ENCODE data around the gene ARHGEF4. TPM values are rescaled to one million over a fixed set of nuclear protein-coding genes. Genes with fewer than 3 reads are reported as not detected.

Gene ARHGEF4
- total and polyA plus RNA-seq, 2 experiments from 2014 or later, result 4.6 to 16.6 TPM

DNA sequence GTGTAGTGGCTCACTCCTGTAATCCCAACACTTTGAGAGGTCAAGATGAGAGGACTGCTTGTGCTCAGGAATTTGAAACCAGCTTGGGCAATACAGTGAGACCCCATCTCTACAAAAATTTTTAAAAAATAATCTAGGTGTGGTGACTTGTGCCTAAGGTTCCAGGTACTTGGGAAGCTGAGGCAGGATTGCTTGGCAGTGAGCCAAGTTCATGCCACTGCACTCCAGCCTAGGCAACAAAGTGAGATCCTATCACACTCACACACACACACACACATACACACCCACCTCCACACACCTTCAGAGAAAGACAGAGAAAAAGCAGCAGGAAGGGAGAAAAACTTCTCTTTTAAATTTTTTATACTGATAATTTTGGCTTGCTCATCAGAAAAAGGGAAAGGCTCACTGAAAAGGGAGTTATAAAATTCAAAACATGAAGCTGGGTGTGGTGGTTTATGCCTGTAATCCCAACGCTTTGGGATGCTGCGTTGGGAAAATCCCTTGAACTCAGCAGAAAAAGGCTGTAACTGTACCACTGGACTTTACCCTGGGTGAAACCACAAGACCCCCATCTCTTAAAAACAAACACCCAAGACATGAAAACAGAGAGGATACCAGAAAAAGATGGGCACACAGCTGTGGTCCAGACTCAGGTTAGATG is 230.9 kb downstream of the ARHGEF4 start:
- TF ChIP-seq STAT1 (IDR thresholded peaks at IDR 0.05; ENCODE audit: unreplicated experiment) (no peak), ZNF114 (CRISPR knock-in tag; IDR thresholded peaks at IDR 0.05) (no peak), JUNB (IDR thresholded peaks at IDR 0.05; ENCODE audit: unreplicated experiment) (no peak), CREB1 (CRISPR knock-in tag; IDR thresholded peaks at IDR 0.05; ENCODE audit: low read depth) (no peak), EZH2 (IDR thresholded peaks at IDR 0.05; ENCODE audit: low read depth, unreplicated experiment) (no peak), NANOG (IDR thresholded peaks at IDR 0.05; ENCODE audit: borderline replicate concordance) (no peak), POLR2AphosphoS5 (IDR thresholded peaks at IDR 0.05; ENCODE audit: low read depth) (no peak), ZNF331 (CRISPR knock-in tag; IDR thresholded peaks at IDR 0.05; ENCODE audit: low read depth) (no peak), EZH2phosphoT487 (IDR thresholded peaks at IDR 0.05; ENCODE audit: unreplicated experiment) (no peak)
- TF ChIP-seq, protein P1, sequence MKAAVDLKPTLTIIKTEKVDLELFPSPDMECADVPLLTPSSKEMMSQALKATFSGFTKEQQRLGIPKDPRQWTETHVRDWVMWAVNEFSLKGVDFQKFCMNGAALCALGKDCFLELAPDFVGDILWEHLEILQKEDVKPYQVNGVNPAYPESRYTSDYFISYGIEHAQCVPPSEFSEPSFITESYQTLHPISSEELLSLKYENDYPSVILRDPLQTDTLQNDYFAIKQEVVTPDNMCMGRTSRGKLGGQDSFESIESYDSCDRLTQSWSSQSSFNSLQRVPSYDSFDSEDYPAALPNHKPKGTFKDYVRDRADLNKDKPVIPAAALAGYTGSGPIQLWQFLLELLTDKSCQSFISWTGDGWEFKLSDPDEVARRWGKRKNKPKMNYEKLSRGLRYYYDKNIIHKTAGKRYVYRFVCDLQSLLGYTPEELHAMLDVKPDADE (IDR thresholded peaks at IDR 0.05), result no peak
- TF ChIP-seq, protein P2, sequence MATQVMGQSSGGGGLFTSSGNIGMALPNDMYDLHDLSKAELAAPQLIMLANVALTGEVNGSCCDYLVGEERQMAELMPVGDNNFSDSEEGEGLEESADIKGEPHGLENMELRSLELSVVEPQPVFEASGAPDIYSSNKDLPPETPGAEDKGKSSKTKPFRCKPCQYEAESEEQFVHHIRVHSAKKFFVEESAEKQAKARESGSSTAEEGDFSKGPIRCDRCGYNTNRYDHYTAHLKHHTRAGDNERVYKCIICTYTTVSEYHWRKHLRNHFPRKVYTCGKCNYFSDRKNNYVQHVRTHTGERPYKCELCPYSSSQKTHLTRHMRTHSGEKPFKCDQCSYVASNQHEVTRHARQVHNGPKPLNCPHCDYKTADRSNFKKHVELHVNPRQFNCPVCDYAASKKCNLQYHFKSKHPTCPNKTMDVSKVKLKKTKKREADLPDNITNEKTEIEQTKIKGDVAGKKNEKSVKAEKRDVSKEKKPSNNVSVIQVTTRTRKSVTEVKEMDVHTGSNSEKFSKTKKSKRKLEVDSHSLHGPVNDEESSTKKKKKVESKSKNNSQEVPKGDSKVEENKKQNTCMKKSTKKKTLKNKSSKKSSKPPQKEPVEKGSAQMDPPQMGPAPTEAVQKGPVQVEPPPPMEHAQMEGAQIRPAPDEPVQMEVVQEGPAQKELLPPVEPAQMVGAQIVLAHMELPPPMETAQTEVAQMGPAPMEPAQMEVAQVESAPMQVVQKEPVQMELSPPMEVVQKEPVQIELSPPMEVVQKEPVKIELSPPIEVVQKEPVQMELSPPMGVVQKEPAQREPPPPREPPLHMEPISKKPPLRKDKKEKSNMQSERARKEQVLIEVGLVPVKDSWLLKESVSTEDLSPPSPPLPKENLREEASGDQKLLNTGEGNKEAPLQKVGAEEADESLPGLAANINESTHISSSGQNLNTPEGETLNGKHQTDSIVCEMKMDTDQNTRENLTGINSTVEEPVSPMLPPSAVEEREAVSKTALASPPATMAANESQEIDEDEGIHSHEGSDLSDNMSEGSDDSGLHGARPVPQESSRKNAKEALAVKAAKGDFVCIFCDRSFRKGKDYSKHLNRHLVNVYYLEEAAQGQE (IDR thresholded peaks at IDR 0.05; ENCODE audit: unreplicated experiment), result no peak
- TF ChIP-seq, protein P3, sequence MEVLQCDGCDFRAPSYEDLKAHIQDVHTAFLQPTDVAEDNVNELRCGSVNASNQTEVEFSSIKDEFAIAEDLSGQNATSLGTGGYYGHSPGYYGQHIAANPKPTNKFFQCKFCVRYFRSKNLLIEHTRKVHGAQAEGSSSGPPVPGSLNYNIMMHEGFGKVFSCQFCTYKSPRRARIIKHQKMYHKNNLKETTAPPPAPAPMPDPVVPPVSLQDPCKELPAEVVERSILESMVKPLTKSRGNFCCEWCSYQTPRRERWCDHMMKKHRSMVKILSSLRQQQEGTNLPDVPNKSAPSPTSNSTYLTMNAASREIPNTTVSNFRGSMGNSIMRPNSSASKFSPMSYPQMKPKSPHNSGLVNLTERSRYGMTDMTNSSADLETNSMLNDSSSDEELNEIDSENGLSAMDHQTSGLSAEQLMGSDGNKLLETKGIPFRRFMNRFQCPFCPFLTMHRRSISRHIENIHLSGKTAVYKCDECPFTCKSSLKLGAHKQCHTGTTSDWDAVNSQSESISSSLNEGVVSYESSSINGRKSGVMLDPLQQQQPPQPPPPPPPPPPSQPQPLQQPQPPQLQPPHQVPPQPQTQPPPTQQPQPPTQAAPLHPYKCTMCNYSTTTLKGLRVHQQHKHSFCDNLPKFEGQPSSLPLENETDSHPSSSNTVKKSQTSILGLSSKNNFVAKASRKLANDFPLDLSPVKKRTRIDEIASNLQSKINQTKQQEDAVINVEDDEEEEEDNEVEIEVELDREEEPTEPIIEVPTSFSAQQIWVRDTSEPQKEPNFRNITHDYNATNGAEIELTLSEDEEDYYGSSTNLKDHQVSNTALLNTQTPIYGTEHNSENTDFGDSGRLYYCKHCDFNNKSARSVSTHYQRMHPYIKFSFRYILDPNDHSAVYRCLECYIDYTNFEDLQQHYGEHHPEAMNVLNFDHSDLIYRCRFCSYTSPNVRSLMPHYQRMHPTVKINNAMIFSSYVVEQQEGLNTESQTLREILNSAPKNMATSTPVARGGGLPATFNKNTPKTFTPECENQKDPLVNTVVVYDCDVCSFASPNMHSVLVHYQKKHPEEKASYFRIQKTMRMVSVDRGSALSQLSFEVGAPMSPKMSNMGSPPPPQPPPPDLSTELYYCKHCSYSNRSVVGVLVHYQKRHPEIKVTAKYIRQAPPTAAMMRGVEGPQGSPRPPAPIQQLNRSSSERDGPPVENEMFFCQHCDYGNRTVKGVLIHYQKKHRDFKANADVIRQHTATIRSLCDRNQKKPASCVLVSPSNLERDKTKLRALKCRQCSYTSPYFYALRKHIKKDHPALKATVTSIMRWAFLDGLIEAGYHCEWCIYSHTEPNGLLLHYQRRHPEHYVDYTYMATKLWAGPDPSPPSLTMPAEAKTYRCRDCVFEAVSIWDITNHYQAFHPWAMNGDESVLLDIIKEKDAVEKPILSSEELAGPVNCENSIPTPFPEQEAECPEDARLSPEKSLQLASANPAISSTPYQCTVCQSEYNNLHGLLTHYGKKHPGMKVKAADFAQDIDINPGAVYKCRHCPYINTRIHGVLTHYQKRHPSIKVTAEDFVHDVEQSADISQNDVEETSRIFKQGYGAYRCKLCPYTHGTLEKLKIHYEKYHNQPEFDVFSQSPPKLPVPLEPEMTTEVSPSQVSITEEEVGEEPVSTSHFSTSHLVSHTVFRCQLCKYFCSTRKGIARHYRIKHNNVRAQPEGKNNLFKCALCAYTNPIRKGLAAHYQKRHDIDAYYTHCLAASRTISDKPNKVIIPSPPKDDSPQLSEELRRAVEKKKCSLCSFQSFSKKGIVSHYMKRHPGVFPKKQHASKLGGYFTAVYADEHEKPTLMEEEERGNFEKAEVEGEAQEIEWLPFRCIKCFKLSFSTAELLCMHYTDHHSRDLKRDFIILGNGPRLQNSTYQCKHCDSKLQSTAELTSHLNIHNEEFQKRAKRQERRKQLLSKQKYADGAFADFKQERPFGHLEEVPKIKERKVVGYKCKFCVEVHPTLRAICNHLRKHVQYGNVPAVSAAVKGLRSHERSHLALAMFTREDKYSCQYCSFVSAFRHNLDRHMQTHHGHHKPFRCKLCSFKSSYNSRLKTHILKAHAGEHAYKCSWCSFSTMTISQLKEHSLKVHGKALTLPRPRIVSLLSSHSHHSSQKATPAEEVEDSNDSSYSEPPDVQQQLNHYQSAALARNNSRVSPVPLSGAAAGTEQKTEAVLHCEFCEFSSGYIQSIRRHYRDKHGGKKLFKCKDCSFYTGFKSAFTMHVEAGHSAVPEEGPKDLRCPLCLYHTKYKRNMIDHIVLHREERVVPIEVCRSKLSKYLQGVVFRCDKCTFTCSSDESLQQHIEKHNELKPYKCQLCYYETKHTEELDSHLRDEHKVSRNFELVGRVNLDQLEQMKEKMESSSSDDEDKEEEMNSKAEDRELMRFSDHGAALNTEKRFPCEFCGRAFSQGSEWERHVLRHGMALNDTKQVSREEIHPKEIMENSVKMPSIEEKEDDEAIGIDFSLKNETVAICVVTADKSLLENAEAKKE (CRISPR knock-in tag; IDR thresholded peaks at IDR 0.05), result no peak
- TF ChIP-seq, protein P4, sequence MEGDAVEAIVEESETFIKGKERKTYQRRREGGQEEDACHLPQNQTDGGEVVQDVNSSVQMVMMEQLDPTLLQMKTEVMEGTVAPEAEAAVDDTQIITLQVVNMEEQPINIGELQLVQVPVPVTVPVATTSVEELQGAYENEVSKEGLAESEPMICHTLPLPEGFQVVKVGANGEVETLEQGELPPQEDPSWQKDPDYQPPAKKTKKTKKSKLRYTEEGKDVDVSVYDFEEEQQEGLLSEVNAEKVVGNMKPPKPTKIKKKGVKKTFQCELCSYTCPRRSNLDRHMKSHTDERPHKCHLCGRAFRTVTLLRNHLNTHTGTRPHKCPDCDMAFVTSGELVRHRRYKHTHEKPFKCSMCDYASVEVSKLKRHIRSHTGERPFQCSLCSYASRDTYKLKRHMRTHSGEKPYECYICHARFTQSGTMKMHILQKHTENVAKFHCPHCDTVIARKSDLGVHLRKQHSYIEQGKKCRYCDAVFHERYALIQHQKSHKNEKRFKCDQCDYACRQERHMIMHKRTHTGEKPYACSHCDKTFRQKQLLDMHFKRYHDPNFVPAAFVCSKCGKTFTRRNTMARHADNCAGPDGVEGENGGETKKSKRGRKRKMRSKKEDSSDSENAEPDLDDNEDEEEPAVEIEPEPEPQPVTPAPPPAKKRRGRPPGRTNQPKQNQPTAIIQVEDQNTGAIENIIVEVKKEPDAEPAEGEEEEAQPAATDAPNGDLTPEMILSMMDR (conservative IDR thresholded peaks at IDR 0.05; ENCODE audit: low read depth in 2 of 2), result no peak
- Mint-ChIP-seq H3K4me3 (no peak overlapping the region), H3K27ac (no peak overlapping the region), H3K4me1 (peaks cover 10% of the 10 kb centered on the region), H3K9me3 (no peaks in the 10 kb centered on the region), H3K27me3 (ENCODE audit: insufficient read depth, low read depth, poor library complexity) (peaks cover 6% of the 10 kb centered on the region), H3K36me3 (ENCODE audit: low read depth) (peaks cover 71% of the 10 kb centered on the region)
- Histone ChIP-seq H3K9me2 (ENCODE audit: insufficient read depth) (no peaks in the 10 kb centered on the region), H3K79me2 (replicated peaks; ENCODE audit: insufficient read depth) (peaks cover 100% of the 10 kb centered on the region), H3K27ac (ENCODE audit: low read depth) (no peak overlapping the region), H3K4me3 (no peak overlapping the region), H3K36me3 (ENCODE audit: insufficient read depth) (peaks cover 31% of the 10 kb centered on the region), H3K27me3 (ENCODE audit: insufficient read depth) (no peaks in the 10 kb centered on the region), H2AFZ (no peak overlapping the region), H3K4me2 (no peak overlapping the region), H3F3A (replicated peaks; ENCODE audit: low read depth) (no peaks in the 10 kb centered on the region), H3K4me1 (ENCODE audit: insufficient read depth) (0 out of 2 replicates have a peak, but pooled peaks cover 3% of the 10 kb centered on the region), H4K20me1 (replicated peaks; ENCODE audit: insufficient read depth) (peaks cover 89% of the 10 kb centered on the region)
- ATAC-seq (no peak), DNase-seq (ENCODE audit: low spot score) (no peak)

Measured in GM23338 (cell line).